ENCODE measurements around the gene ADAMTS9. TPM values are rescaled to one million over a fixed set of nuclear protein-coding genes. Genes with fewer than 3 reads are reported as not detected.

ADAMTS9 gene, protein sequence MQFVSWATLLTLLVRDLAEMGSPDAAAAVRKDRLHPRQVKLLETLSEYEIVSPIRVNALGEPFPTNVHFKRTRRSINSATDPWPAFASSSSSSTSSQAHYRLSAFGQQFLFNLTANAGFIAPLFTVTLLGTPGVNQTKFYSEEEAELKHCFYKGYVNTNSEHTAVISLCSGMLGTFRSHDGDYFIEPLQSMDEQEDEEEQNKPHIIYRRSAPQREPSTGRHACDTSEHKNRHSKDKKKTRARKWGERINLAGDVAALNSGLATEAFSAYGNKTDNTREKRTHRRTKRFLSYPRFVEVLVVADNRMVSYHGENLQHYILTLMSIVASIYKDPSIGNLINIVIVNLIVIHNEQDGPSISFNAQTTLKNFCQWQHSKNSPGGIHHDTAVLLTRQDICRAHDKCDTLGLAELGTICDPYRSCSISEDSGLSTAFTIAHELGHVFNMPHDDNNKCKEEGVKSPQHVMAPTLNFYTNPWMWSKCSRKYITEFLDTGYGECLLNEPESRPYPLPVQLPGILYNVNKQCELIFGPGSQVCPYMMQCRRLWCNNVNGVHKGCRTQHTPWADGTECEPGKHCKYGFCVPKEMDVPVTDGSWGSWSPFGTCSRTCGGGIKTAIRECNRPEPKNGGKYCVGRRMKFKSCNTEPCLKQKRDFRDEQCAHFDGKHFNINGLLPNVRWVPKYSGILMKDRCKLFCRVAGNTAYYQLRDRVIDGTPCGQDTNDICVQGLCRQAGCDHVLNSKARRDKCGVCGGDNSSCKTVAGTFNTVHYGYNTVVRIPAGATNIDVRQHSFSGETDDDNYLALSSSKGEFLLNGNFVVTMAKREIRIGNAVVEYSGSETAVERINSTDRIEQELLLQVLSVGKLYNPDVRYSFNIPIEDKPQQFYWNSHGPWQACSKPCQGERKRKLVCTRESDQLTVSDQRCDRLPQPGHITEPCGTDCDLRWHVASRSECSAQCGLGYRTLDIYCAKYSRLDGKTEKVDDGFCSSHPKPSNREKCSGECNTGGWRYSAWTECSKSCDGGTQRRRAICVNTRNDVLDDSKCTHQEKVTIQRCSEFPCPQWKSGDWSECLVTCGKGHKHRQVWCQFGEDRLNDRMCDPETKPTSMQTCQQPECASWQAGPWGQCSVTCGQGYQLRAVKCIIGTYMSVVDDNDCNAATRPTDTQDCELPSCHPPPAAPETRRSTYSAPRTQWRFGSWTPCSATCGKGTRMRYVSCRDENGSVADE (N-terminal part only)
- total RNA-seq, result 10 to 100 TPM; 16.1 to 38.0 TPM
- 15.5 TPM for polyA plus RNA-seq (2013, experiment 1 of 2)
- polyA plus RNA-seq (2013, experiment 2 of 2), result 16.4 TPM
- long read RNA-seq, experiment 1, partial matches to known transcripts, result 5 of 8 reads
- long read RNA-seq, experiment 1, other reads (novel, unspliced or antisense), result 3 of 8 reads
- long read RNA-seq, experiment 2, full-length matches to known transcripts, result 6 of 15 reads
- long read RNA-seq, experiment 2, partial matches to known transcripts, result 7 of 15 reads
- long read RNA-seq, experiment 2, other reads (novel, unspliced or antisense), result 2 of 15 reads
- long read RNA-seq, experiment 3, partial matches to known transcripts, result 4 of 6 reads
- long read RNA-seq, experiment 3, other reads (novel, unspliced or antisense), result 2 of 6 reads
- long read RNA-seq, experiment 4, partial matches to known transcripts, result 0 of 1 reads
- long read RNA-seq, experiment 4, other reads (novel, unspliced or antisense), result 1 of 1 reads

DNA sequence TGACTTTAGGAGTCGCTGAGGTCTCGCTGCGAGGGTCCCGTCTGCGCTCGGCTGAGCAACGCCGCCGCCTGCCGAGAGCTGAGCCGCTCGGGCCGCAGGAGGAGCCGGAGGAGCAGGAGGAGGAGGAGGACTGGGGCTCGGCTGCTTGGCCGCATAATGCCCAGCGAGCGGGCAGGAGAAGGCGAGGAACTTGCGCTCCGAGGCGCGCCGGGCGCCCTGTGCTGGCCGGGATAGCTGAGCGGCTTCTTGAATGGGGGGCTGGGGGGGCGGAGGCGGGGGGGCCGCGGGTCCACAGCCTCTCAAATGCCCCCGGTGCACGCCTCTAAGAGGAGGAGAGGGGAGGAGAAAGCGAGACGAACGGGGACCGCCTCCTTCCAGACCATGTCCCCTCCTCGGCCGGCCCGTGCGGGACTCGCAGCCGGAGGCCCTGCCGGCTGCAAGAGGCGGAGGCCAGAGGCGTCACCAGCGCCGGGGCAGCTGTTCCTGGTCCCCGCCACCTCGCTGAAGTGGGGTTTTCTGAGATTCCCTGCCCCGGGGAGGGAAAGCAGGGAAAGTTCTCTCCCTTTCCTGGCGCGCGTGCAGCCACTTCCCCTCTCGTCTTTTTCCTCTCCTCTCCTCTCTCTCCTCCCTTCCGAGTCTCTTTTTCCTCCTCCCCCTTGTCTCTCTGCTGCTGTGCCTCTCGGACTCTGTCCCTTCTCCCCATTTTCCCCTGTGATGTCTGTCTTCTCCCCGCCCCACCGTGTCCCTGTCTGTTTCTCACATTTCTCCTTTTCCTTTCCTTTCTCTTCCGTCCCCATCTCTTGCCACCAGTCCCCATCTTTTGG lies at the start of gene ADAMTS9:
Gene ADAMTS9, minus strand, starts transcription at position 220 of the 824 bp plus-strand sequence. CDS start 343 bp downstream, outside the sequence.
- Mint-ChIP-seq H3K9me3 (no peaks in the 10 kb centered on the region), H3K36me3 (ENCODE audit: low read depth) (no peaks in the 10 kb centered on the region), H3K4me3 (peak within 1 kb of the TSS; percentile 73), H3K27me3 (ENCODE audit: insufficient read depth) (peaks cover 63% of the 10 kb centered on the region), H3K27ac (peak within 1 kb of the TSS; percentile 61), H3K4me1 (peaks cover 22% of the 10 kb centered on the region)
- Histone ChIP-seq H3K36me3 (ENCODE audit: control insufficient read depth, insufficient read depth, low read length) (no peaks in the 10 kb centered on the region), H3K4me1 (ENCODE audit: control insufficient read depth, insufficient read depth, low read length) (no peaks in the 10 kb centered on the region), H3K27ac (ENCODE audit: low read depth, low read length) (peak within 1 kb of the TSS; percentile 21), H3K27me3 (ENCODE audit: control insufficient read depth, insufficient read depth, low read length, poor library complexity, severe bottlenecking) (peaks cover 44% of the 10 kb centered on the region), H3K9me3 (ENCODE audit: control insufficient read depth, low read length) (no peaks in the 10 kb centered on the region), H3K9ac (ENCODE audit: extremely low read depth, low read length, poor library complexity, severe bottlenecking) (peak within 1 kb of the TSS; percentile 68), H3K4me3 (ENCODE audit: low read length) (peak within 1 kb of the TSS; percentile 91)
- WGBS, 2 experiments (ENCODE audit: insufficient coverage in 1 of 2, insufficient read length in 1 of 2), result 0 to 1% methylated on average over 22 to 58 of the region's 60 CpGs
- TF ChIP-seq, protein P1, sequence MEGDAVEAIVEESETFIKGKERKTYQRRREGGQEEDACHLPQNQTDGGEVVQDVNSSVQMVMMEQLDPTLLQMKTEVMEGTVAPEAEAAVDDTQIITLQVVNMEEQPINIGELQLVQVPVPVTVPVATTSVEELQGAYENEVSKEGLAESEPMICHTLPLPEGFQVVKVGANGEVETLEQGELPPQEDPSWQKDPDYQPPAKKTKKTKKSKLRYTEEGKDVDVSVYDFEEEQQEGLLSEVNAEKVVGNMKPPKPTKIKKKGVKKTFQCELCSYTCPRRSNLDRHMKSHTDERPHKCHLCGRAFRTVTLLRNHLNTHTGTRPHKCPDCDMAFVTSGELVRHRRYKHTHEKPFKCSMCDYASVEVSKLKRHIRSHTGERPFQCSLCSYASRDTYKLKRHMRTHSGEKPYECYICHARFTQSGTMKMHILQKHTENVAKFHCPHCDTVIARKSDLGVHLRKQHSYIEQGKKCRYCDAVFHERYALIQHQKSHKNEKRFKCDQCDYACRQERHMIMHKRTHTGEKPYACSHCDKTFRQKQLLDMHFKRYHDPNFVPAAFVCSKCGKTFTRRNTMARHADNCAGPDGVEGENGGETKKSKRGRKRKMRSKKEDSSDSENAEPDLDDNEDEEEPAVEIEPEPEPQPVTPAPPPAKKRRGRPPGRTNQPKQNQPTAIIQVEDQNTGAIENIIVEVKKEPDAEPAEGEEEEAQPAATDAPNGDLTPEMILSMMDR (conservative IDR thresholded peaks at IDR 0.05), result peak; percentile 14
- peak; percentile 92 for DNase-seq

DNA sequence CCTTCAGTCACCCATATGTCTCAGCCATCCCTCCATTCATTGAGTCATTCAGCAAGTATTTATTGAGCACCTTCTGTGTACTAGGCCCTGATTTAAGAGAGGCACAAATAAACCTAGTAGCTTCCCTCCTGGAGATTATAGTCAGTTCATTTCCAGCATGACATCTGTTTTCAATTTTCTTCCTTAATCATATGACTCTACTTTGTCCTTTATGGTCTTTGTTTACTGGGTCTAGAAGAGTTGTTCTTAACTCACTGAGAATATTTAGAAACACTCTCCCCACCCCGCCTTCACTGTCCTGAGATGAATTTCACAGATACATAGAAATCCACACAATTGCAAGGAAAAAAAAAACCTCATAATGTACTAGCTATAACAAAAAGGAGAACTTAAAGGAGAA lies 44.8 kb upstream of the ADAMTS9 start:
- H3K36me3 Mint-ChIP-seq (ENCODE audit: low read depth), result no peaks in the 10 kb centered on the region

More for the DNA sequence above, 44.8 kb upstream of the ADAMTS9 start:
- H3K4me1 Mint-ChIP-seq, result no peaks in the 10 kb centered on the region
- Histone ChIP-seq H3K4me1 (ENCODE audit: control insufficient read depth, insufficient read depth, low read length) (no peaks in the 10 kb centered on the region), H3K27me3 (ENCODE audit: control insufficient read depth, insufficient read depth, low read length, poor library complexity, severe bottlenecking) (no peaks in the 10 kb centered on the region), H3K27ac (ENCODE audit: low read depth, low read length) (no peak overlapping the region), H3K36me3 (ENCODE audit: control insufficient read depth, insufficient read depth, low read length) (no peaks in the 10 kb centered on the region), H3K4me3 (ENCODE audit: low read length) (no peak overlapping the region), H3K9me3 (ENCODE audit: control insufficient read depth, low read length) (no peaks in the 10 kb centered on the region), H3K9ac (ENCODE audit: extremely low read depth, low read length, poor library complexity, severe bottlenecking) (no peak overlapping the region)
- WGBS, 2 experiments (ENCODE audit: insufficient coverage in 1 of 2, insufficient read length in 1 of 2), result no CpG with 5 or more reads among the region's 1 CpG
- DNase-seq, result no peak
- TF ChIP-seq, protein P1 (conservative IDR thresholded peaks at IDR 0.05), result no peak
- no peak overlapping the region for H3K4me3 Mint-ChIP-seq
- H3K27ac Mint-ChIP-seq, result no peak overlapping the region
- H3K27me3 Mint-ChIP-seq (ENCODE audit: insufficient read depth), result peaks cover 7% of the 10 kb centered on the region
- H3K9me3 Mint-ChIP-seq, result no peaks in the 10 kb centered on the region

Data from endodermal cell (in vitro differentiated cells).